Mammary epithelial cell (primary cell): Measurements from ENCODE around the gene NUDC.
"Not testable (repeated sequence)": the region's sequence is repeated elsewhere in the genome, so short reads cannot be mapped to it uniquely, and the experiment has no call there.

Experiments
- CTCF ChIP-seq, 2 donors: IDR thresholded peaks in 1 of 2; conservative IDR thresholded peaks in 1 of 2; 2 replicates each; pipeline ENCODE4 v1.5.1; 2011 to 2012; ENCODE audit warnings: inconsistent platforms in 2 of 2, low read length in 2 of 2, mild to moderate bottlenecking in 2 of 2, control low read depth in 1 of 2, low read depth in 1 of 2; ENCODE audit not compliant: insufficient read depth in 1 of 2; ENCODE audit errors: extremely low read depth in 1 of 2
- EZH2 ChIP-seq: IDR thresholded peaks from 2 replicates; pipeline ENCODE4 v1.6.1; 2012; ENCODE audit warnings: low read length, inconsistent platforms, borderline replicate concordance

- TF ChIP-seq EZH2; CTCF (conservative IDR thresholded peaks at IDR 0.05 in 1 of 2, IDR thresholded peaks at IDR 0.05 in 1 of 2; ENCODE audit: extremely low read depth in 1 of 2, insufficient read depth in 1 of 2, low read depth in 1 of 2, low read length in 2 of 2): not testable (repeated sequence)
These were observed 39.9 kb upstream of the NUDC start for GRCh38 chr1:26881611-26882010.
